Muscle of leg (tissue), 11 donors: ENCODE data around the gene MBIP. TPM values are rescaled to one million over a fixed set of nuclear protein-coding genes. Genes with fewer than 3 reads are reported as not detected.

Experiments used
- DNase-seq: peaks from one replicate; pipeline ENCODE4 v3.0.0; 2013
- H3K27ac ChIP-seq: one replicate; pipeline ENCODE4 v1.5.1; 2013; ENCODE audit warnings: mild to moderate bottlenecking, low read length, control low read depth
- H3K27me3 ChIP-seq: one replicate; pipeline ENCODE4 v1.6.1; 2013; ENCODE audit warnings: low read length; ENCODE audit not compliant: control insufficient read depth, insufficient read depth
- H3K36me3 ChIP-seq: one replicate; pipeline ENCODE4 v1.6.1; 2013; ENCODE audit warnings: low read length; ENCODE audit not compliant: control insufficient read depth, insufficient read depth
- H3K4me1 ChIP-seq: one replicate; pipeline ENCODE4 v1.6.1; 2013; ENCODE audit warnings: low read length; ENCODE audit not compliant: control insufficient read depth, insufficient read depth
- H3K4me3 ChIP-seq: one replicate; pipeline ENCODE4 v1.5.1; 2013; ENCODE audit warnings: low read length, control low read depth
- H3K9me3 ChIP-seq: replicated peaks from 2 replicates; pipeline ENCODE4 v1.6.1; 2013; ENCODE audit warnings: low read depth, low read length; ENCODE audit not compliant: control insufficient read depth
- WGBS: methylation state at CpG from one replicate; pipeline ENCODE4 v1.1.5; 2013; ENCODE audit warnings: missing lambda C conversion rate; ENCODE audit not compliant: insufficient coverage; 5-methylcytosine and 5-hydroxymethylcytosine counted together
- polyA plus RNA-seq, 8 donors: library from polyadenylated mRNA; unstranded; fragments of 120-200 nt; gene quantifications; one replicate each; pipeline versions ENCODE4 v1.2.1 to v1.2.3, GENCODE V29; 2013; ENCODE audit warnings: inconsistent platforms in 1 of 8, low replicate concordance in 1 of 8; ENCODE audit not compliant: insufficient read length in 8 of 8, insufficient read depth in 1 of 8
- total RNA-seq: library from RNA; stranded (reverse); fragments of 120-200 nt; gene quantifications from one replicate; pipeline ENCODE4 v1.2.4, GENCODE V29; 2013

MBIP gene
- total and polyA plus RNA-seq, 9 donors = 15.2 to 29.2 (median 25.8) TPM

DNA sequence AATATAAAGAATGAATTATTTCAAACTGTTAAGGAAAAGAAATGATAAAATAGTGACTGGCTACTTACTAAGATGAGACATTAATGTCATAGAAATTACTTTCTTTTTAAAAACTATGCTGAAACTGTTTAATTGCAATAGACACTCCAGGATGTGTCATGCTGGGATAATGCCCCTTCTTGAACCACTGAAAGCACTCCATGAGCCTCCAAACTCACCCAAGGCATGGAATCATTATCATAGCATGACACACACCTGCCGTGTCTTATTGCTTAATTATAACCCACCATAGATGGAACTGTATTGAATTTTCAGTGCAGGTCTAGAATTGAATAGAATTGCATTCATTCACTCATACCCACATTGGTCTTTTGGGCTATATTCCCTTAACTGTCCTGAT is 4.3 kb downstream of the MBIP start:
- no peak overlapping the region for H3K4me3 ChIP-seq
- no peaks in the 10 kb centered on the region for H3K4me1 ChIP-seq
- H3K9me3 ChIP-seq = no peaks in the 10 kb centered on the region
- no CpG with 5 or more reads among the region's 1 CpG for WGBS
- H3K27me3 ChIP-seq = peaks cover 4% of the 10 kb centered on the region
- H3K36me3 ChIP-seq = peaks cover 6% of the 10 kb centered on the region
- DNase-seq = no peak
- H3K27ac ChIP-seq = no peak overlapping the region

DNA sequence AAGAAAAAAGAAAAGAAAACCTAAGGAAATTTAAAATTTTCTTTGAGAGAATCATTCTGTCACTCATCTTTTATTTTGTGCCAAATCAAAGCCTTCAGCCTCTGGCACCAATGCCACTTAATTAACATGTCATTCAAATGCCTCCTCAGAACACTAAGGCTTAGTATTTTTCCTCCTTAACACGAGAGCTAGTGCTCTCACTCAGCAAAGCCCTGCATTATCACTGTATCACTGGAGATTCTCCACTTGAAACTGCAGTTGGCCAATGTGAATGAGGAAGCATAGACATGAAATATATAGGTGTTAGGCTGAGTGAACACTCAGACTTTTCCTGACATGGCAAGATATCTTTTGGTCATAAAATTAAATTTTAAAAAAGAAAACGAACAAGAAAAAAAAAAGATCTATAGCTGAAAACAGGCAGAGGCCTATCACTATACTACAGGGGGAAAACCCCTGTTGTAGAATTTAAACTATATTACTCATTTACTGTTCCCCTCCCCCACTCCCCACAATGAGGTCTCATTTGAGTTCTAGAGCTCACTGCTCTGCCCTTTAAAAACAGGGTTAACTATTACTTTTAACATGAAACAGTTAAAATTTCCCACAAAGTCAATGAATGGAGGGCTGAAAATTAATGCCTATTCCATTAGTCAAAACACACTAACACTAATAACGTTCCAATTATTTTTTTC is 5.1 kb downstream of the MBIP start:
- DNase-seq = no peak
- Histone ChIP-seq H3K27ac (no peak overlapping the region), H3K9me3 (no peaks in the 10 kb centered on the region), H3K4me1 (no peaks in the 10 kb centered on the region), H3K27me3 (no peaks in the 10 kb centered on the region), H3K36me3 (peaks cover 14% of the 10 kb centered on the region), H3K4me3 (no peak overlapping the region)
- WGBS = 80% methylated on average over 1 of the region's 3 CpGs

DNA sequence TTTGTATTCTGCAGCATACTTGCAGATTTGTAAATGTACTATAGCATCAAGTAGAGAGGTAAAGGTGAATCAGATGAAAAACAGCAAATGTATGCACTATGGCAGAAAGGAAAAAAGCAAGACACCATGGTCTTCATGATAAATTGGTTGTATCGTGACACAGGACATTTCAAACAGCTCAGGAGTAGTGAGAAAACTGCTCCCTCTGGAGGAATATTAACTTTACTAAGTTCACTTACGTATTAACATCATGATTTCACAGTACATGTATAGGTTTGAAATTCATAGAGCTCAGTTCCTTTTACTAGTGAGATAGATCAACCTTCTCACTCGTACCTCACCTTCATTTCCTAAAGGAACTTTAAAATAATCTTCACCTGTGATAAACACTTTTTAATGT is 6.5 kb downstream of the MBIP start:
- Histone ChIP-seq H3K4me1 (no peaks in the 10 kb centered on the region), H3K9me3 (no peaks in the 10 kb centered on the region), H3K36me3 (peaks cover 20% of the 10 kb centered on the region), H3K27me3 (no peaks in the 10 kb centered on the region), H3K4me3 (no peak overlapping the region), H3K27ac (no peak overlapping the region)
- no peak for DNase-seq
- no CpG with 5 or more reads among the region's 3 CpGs for WGBS

DNA sequence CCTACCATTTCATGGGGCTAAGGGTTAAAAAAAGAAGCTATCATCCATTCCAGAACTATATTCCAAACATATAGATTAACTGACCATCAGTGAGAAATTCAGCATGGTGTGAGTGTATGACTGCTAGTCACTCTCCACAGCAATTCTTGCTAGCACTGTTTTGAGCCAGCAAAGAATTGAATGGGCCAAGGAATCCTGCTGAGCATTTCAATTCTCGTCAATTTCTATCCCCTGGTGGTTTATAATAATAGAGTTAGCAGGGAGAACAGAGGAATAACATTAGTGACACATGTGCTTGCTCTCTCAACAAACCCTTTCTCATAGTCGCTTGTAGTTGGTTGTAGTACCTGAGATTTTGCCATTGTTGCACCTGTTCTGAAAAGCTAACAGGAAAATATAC is 7.2 kb downstream of the MBIP start:
- H3K27me3 ChIP-seq = no peaks in the 10 kb centered on the region
- no peak for DNase-seq
- H3K9me3 ChIP-seq = no peaks in the 10 kb centered on the region
- no CpG with 5 or more reads among the region's 2 CpGs for WGBS
- peaks cover 24% of the 10 kb centered on the region for H3K36me3 ChIP-seq
- no peak overlapping the region for H3K27ac ChIP-seq
- H3K4me1 ChIP-seq = no peaks in the 10 kb centered on the region
- no peak overlapping the region for H3K4me3 ChIP-seq

DNA sequence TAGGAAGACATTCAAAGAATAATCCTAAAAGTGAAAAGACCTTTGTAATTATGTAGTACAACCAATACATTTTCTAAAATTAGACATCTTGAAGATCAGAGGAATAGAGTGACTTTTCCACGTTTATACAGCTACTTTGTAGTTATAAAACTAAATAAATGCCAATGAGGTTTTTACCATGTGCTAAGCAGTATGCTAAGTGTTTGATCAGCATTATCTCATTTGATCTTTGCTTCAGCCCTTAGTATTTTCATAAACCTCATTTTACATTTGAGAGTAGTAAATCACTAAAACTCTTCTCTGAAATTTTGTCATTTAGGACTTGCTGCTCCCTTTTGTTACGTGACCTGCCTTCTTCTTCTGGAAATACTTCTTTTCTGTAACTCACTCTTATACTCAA is 13.6 kb downstream of the MBIP start:
- Histone ChIP-seq H3K27ac (no peak overlapping the region), H3K9me3 (no peaks in the 10 kb centered on the region), H3K36me3 (peaks cover 37% of the 10 kb centered on the region), H3K27me3 (no peaks in the 10 kb centered on the region), H3K4me1 (no peaks in the 10 kb centered on the region), H3K4me3 (no peak overlapping the region)
- no peak for DNase-seq
- WGBS = no CpG with 5 or more reads among the region's 2 CpGs

DNA sequence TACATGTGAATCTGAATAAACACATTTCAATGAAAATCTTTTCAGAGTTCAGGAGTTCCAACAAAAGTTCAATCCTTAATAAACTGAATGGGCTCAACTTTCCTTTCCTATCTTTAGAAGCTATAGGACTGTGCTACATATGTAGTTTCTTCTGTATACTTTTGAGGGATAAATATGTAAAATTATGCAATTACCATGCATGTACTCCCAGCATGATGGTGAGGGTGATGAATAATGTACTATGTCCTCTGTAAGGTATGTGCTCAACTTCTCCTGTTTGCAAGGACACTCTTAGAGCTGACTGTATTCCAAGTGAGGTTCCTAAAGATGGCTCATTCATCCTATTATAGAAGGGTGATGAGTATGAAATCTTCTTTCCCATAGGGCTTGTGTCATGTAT is 15.5 kb downstream of the MBIP start:
- Histone ChIP-seq H3K27ac (no peak overlapping the region), H3K27me3 (no peaks in the 10 kb centered on the region), H3K4me1 (no peaks in the 10 kb centered on the region), H3K4me3 (no peak overlapping the region), H3K9me3 (no peaks in the 10 kb centered on the region), H3K36me3 (peaks cover 30% of the 10 kb centered on the region)
- DNase-seq = no peak

DNA sequence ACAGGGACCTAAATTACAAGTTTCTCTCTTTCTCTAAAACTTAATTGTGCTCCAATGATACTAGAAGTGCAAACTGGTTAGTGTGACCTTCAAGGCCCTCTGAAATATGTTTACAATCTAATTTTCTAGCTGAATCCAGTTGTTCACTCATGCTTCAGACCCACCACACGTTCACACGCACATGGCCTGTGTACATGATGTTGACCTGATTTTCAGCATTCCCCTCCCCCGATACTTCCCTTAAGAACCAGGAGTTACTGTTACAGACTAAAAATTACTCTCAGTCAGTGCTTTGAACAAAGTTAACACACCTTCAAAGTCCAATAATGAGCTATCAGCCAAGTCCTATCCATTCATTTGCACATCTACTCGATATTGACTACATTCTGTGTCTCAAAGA is 16.5 kb downstream of the MBIP start:
- DNase-seq = no peak
- Histone ChIP-seq H3K4me3 (no peak overlapping the region), H3K27ac (no peak overlapping the region), H3K36me3 (peaks cover 27% of the 10 kb centered on the region), H3K27me3 (no peaks in the 10 kb centered on the region), H3K9me3 (no peaks in the 10 kb centered on the region), H3K4me1 (no peaks in the 10 kb centered on the region)
- WGBS = 89% methylated on average over 3 of the region's 4 CpGs

DNA sequence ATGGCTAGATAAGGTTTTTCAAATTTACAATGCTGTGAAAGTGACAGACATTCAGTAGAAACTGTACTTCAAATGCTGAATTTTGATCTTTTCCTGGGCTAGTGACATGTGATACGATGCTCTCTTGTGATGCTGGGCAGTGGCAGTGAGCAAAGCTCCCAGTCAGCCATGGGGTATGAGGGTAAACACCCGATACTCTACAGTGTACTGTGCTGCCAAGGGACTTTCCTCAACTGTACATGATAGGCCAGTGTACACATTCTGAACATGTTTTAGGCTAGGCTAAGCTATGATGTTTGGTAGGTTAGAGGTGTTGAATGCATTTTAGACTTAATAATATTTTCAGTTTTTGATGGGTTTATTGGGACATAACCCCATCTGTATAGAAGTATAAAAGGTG is 17.6 kb downstream of the MBIP start:
- 100% methylated on average over 2 of the region's 2 CpGs for WGBS
- Histone ChIP-seq H3K4me1 (no peaks in the 10 kb centered on the region), H3K9me3 (no peaks in the 10 kb centered on the region), H3K27me3 (no peaks in the 10 kb centered on the region), H3K36me3 (peaks cover 28% of the 10 kb centered on the region), H3K27ac (no peak overlapping the region), H3K4me3 (no peak overlapping the region)
- DNase-seq = no peak

DNA sequence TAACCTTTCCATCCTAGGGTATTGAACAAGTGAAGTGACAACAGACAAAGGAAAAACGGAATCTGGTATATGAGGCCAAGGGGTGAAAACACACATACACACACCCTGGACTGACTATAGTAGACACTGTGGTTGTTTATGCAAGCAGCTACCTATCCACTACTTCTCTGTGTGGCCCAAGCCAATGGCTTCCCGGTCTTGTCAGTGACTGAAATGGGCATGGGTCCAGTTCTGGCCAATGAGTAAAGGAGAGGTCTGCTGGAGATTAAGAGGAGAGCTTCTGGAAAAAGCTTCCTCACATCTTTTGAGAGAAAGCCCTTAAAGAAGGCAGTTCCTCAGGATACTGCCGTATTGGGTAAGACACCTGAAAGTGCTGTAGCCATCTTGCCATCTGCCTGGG is 19.3 kb downstream of the MBIP start:
- H3K36me3 ChIP-seq = peaks cover 41% of the 10 kb centered on the region
- H3K27me3 ChIP-seq = no peaks in the 10 kb centered on the region
- no peak for DNase-seq
- no peaks in the 10 kb centered on the region for H3K4me1 ChIP-seq
- no peak overlapping the region for H3K4me3 ChIP-seq
- no peak overlapping the region for H3K27ac ChIP-seq
- WGBS = no CpG with 5 or more reads among the region's 3 CpGs
- H3K9me3 ChIP-seq = no peaks in the 10 kb centered on the region

DNA sequence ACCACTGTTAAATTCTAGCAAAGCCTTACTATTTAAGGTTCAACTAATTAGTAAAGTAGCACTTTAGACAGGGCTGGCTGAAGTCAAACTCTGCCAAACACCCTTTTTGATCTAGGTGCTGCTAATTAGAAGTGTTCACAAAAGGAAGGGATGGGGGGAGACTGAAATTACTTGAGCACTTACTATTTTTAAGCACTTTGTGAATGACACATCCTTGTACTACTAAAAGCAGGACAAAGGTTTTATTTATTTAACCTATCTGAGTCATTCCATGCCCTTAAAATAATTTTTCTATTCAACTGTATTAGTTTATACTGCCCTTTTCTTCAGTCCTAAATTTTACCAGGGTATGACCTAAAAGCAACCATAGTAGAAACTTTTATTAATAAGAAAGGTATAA is 20.1 kb downstream of the MBIP start:
- H3K27ac ChIP-seq = no peak overlapping the region
- H3K4me3 ChIP-seq = no peak overlapping the region
- no peak for DNase-seq
- H3K27me3 ChIP-seq = no peaks in the 10 kb centered on the region
- H3K9me3 ChIP-seq = no peaks in the 10 kb centered on the region
- peaks cover 41% of the 10 kb centered on the region for H3K36me3 ChIP-seq
- H3K4me1 ChIP-seq = no peaks in the 10 kb centered on the region
